GM12878 (cell line): ENCODE results near the gene LHFPL2. TPM values are rescaled to one million over a fixed set of nuclear protein-coding genes. Genes with fewer than 3 reads are reported as not detected.

Source experiments
- ATF7 ChIP-seq: fragments of 450-650 bp; IDR thresholded peaks from 2 replicates; pipeline ENCODE4 v1.6.1; 2016; ENCODE audit warnings: low read depth, mild to moderate bottlenecking
- BCL11A ChIP-seq: IDR thresholded peaks from 2 replicates; pipeline ENCODE4 v1.6.1; 2011; ENCODE audit warnings: low read depth, low read length
- CHD4 ChIP-seq: fragments of 200-600 bp; sonication (generic); IDR thresholded peaks from 2 replicates; pipeline ENCODE4 v1.6.1; 2016; ENCODE audit warnings: mild to moderate bottlenecking
- CREM ChIP-seq: IDR thresholded peaks from 2 replicates; pipeline ENCODE4 v1.6.1; 2014; ENCODE audit warnings: antibody characterized with exemption, low read depth
- EED ChIP-seq: sonication (generic); IDR thresholded peaks from 2 replicates; pipeline ENCODE4 v1.6.1; 2016; ENCODE audit warnings: antibody characterized with exemption, low read depth
- EP300 ChIP-seq, 2 experiments: fragments of 150-350 bp in 1 of 2; IDR thresholded peaks; 2 replicates each; pipeline ENCODE4 v1.6.1; 2011 to 2012; ENCODE audit warnings: low read depth in 2 of 2, low read length in 2 of 2, borderline replicate concordance in 1 of 2, improper control_type of control experiment in 1 of 2, inconsistent platforms in 1 of 2; ENCODE audit not compliant: control insufficient read depth in 1 of 2
- IKZF1 ChIP-seq: fragments of 450-650 bp; conservative IDR thresholded peaks from 2 replicates; pipeline ENCODE4 v1.6.1; 2017; ENCODE audit warnings: antibody characterized with exemption, mild to moderate bottlenecking
- IKZF2 ChIP-seq, 2 experiments: fragments of 450-650 bp; IDR thresholded peaks; 2 replicates each; pipeline ENCODE4 v1.6.1; 2017; ENCODE audit warnings: mild to moderate bottlenecking in 2 of 2, moderate library complexity in 2 of 2
- JUNB ChIP-seq: IDR thresholded peaks from 2 replicates; pipeline ENCODE4 v1.6.1; 2016; ENCODE audit warnings: antibody characterized with exemption, mild to moderate bottlenecking
- KAT2A ChIP-seq: conservative IDR thresholded peaks from 2 replicates; pipeline ENCODE4 v1.6.1; 2011; ENCODE audit warnings: low read depth, low read length; ENCODE audit not compliant: control insufficient read depth
- KDM1A ChIP-seq: fragments of 200-600 bp; sonication (generic); IDR thresholded peaks from 2 replicates; pipeline ENCODE4 v1.6.1; 2016; ENCODE audit warnings: borderline replicate concordance
- KLF5 ChIP-seq: fragments of 450-650 bp; IDR thresholded peaks from 2 replicates; pipeline ENCODE4 v1.6.1; 2014; ENCODE audit warnings: mild to moderate bottlenecking; ENCODE audit not compliant: partially characterized antibody
- MEF2B ChIP-seq: fragments of 450-650 bp; IDR thresholded peaks from 2 replicates; pipeline ENCODE4 v1.6.1; 2018; ENCODE audit warnings: mild to moderate bottlenecking, moderate library complexity; ENCODE audit not compliant: partially characterized antibody, poor library complexity, severe bottlenecking
- MTA2 ChIP-seq: fragments of 450-650 bp; IDR thresholded peaks from 2 replicates; pipeline ENCODE4 v1.6.1; 2016; ENCODE audit warnings: low read depth, mild to moderate bottlenecking, moderate library complexity
- NFIC ChIP-seq: IDR thresholded peaks from 2 replicates; pipeline ENCODE4 v1.6.1; 2012; ENCODE audit warnings: low read depth, mild to moderate bottlenecking, inconsistent platforms, low read length, moderate library complexity
- NFYA ChIP-seq: IDR thresholded peaks from 2 replicates; pipeline ENCODE4 v1.6.1; 2011; ENCODE audit warnings: low read depth, mild to moderate bottlenecking, low read length, improper control_type of control experiment, borderline replicate concordance
- PAX8 ChIP-seq: fragments of 450-650 bp; IDR thresholded peaks from 2 replicates; pipeline ENCODE4 v1.6.1; 2017; ENCODE audit warnings: mild to moderate bottlenecking, moderate library complexity
- POU2F2 ChIP-seq: IDR thresholded peaks from 3 replicates; pipeline ENCODE4 v1.6.1; 2011; ENCODE audit warnings: low read depth, mild to moderate bottlenecking, low read length, borderline replicate concordance
- RB1 ChIP-seq: fragments of 450-650 bp; formaldehyde crosslinking; IDR thresholded peaks from 2 replicates; pipeline ENCODE4 v1.6.1; 2017; ENCODE audit warnings: mild to moderate bottlenecking, borderline replicate concordance
- RBBP5 ChIP-seq: fragments of 200-600 bp; sonication (generic); conservative IDR thresholded peaks from 2 replicates; pipeline ENCODE4 v1.6.1; 2016
- RUNX3 ChIP-seq: IDR thresholded peaks from 2 replicates; pipeline ENCODE4 v1.6.1; 2012; ENCODE audit warnings: low read length, inconsistent platforms
- SREBF1 ChIP-seq: IDR thresholded peaks from 2 replicates; pipeline ENCODE4 v1.6.1; 2012; ENCODE audit warnings: mild to moderate bottlenecking, low read length
- polyA plus RNA-seq, 11 experiments: library from polyadenylated mRNA; depleted of rRNA in 4 of 11; unstranded in 6 of 11; stranded (reverse) in 5 of 11; fragments of >200 nt; fragmentation: Nextera tagmentation in 4 of 11; fragmentation: Illumina TruSeq in 1 of 11; extraction: Ambion mirVana in 4 of 11; extraction: Trizol in 1 of 11; gene quantifications; 1 replicate in 1 of 11; 2 replicates in 10 of 11; pipeline versions ENCODE4 v1.2.1 to v1.2.3, GENCODE V29; 2011 to 2016; ENCODE audit warnings: inconsistent platforms in 2 of 11, missing spikeins in 2 of 11, low read depth in 1 of 11
- total RNA-seq, 4 experiments: library from RNA; depleted of rRNA in 3 of 4; stranded (reverse); fragments of >200 nt in 3 of 4; fragmentation: Illumina TruSeq in 1 of 4; extraction: Trizol in 1 of 4; gene quantifications; 2 replicates each; pipeline versions ENCODE4 v1.2.1 to v1.2.3, GENCODE V29; 2013 to 2021
- TF ChIP-seq, protein P1 (sequence below): fragments of 450-650 bp; IDR thresholded peaks from 2 replicates; pipeline ENCODE4 v1.6.1; 2017; ENCODE audit warnings: mild to moderate bottlenecking, low read depth, inconsistent platforms; ENCODE audit not compliant: poor library complexity, severe bottlenecking
- TF ChIP-seq, protein P2 (sequence below): fragments of 450-650 bp; IDR thresholded peaks from 2 replicates; pipeline ENCODE4 v1.6.1; 2016; ENCODE audit warnings: mild to moderate bottlenecking
- TF ChIP-seq, protein P3 (sequence below): fragments of 450-650 bp; IDR thresholded peaks from 2 replicates; pipeline ENCODE4 v1.6.1; 2017; ENCODE audit warnings: low read depth, mild to moderate bottlenecking, moderate library complexity

The LHFPL2 gene
- total and polyA plus RNA-seq, 10 of the 15 experiments (the other 5 are each of a cell fraction or from before 2014, with no cell fraction given) = 4.1 to 21.8 (median 12.5) TPM

DNA sequence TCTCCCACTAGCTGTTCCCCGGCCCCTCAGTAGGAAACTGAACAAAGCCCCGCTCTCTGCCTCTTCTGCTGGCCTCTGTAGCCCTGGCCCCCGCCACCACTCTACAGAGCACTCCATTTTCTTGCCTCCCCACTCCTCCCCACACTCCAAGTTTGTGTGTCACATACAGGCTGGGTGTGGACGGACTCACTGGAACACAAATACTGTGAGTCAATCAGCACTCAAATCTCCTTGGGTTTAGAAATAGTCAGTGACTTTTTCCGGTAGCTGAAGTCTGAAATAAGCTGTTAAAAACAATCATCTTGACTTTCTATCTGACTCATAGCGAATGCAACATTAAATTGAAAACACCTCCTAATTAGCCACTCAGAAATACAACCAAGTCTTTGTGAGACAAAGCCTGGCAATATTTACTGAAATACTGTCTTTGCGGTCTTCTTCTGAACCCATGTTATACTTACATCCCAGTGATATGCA lies 122.5 kb downstream of the LHFPL2 start (continued):
- TF ChIP-seq, protein P1, sequence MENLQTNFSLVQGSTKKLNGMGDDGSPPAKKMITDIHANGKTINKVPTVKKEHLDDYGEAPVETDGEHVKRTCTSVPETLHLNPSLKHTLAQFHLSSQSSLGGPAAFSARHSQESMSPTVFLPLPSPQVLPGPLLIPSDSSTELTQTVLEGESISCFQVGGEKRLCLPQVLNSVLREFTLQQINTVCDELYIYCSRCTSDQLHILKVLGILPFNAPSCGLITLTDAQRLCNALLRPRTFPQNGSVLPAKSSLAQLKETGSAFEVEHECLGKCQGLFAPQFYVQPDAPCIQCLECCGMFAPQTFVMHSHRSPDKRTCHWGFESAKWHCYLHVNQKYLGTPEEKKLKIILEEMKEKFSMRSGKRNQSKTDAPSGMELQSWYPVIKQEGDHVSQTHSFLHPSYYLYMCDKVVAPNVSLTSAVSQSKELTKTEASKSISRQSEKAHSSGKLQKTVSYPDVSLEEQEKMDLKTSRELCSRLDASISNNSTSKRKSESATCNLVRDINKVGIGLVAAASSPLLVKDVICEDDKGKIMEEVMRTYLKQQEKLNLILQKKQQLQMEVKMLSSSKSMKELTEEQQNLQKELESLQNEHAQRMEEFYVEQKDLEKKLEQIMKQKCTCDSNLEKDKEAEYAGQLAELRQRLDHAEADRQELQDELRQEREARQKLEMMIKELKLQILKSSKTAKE = peak; percentile 50
- TF ChIP-seq EP300 (IDR thresholded peaks at IDR 0.05; ENCODE audit: borderline replicate concordance in 1 of 2, control insufficient read depth in 1 of 2, low read depth in 2 of 2, low read length in 2 of 2) (peak; percentile 53 to 62; a peak in 2 of 4 replicates), KAT2A (no peak), RBBP5 (no peak), MEF2B (peak; percentile 54), POU2F2 (no peak), ATF7 (peak; percentile 71), PAX8 (no peak), KDM1A (no peak), IKZF1 (0 out of 2 replicates have a peak, but pooled peaks have one; percentile 18), JUNB (peak; percentile 85), BCL11A (peak; percentile 81), NFIC (0 out of 2 replicates have a peak, but pooled peaks have one; percentile 23), KLF5 (no peak), RUNX3 (peak; percentile 28; the same call in 1 of the 2 replicates), RB1 (no peak), CHD4 (no peak), MTA2 (peak; percentile 97), NFYA (no peak), SREBF1 (no peak), EED (no peak), IKZF2 (IDR thresholded peaks at IDR 0.05) (peak; percentile 54 to 57; a peak in 2 of 4 replicates), CREM (0 out of 2 replicates have a peak, but pooled peaks have one; percentile 18)
- TF ChIP-seq, protein P2, sequence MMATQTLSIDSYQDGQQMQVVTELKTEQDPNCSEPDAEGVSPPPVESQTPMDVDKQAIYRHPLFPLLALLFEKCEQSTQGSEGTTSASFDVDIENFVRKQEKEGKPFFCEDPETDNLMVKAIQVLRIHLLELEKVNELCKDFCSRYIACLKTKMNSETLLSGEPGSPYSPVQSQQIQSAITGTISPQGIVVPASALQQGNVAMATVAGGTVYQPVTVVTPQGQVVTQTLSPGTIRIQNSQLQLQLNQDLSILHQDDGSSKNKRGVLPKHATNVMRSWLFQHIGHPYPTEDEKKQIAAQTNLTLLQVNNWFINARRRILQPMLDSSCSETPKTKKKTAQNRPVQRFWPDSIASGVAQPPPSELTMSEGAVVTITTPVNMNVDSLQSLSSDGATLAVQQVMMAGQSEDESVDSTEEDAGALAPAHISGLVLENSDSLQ = peak; percentile 81
- TF ChIP-seq, protein P3, sequence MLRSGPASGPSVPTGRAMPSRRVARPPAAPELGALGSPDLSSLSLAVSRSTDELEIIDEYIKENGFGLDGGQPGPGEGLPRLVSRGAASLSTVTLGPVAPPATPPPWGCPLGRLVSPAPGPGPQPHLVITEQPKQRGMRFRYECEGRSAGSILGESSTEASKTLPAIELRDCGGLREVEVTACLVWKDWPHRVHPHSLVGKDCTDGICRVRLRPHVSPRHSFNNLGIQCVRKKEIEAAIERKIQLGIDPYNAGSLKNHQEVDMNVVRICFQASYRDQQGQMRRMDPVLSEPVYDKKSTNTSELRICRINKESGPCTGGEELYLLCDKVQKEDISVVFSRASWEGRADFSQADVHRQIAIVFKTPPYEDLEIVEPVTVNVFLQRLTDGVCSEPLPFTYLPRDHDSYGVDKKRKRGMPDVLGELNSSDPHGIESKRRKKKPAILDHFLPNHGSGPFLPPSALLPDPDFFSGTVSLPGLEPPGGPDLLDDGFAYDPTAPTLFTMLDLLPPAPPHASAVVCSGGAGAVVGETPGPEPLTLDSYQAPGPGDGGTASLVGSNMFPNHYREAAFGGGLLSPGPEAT = 0 out of 2 replicates have a peak, but pooled peaks have one; percentile 35
